Uterine smooth muscle cell (primary cell): ENCODE data around the gene RFC5. TPM values are rescaled to one million over a fixed set of nuclear protein-coding genes. Genes with fewer than 3 reads are reported as not detected.

ENCODE experiments used
- total RNA-seq: library from RNA; depleted of rRNA; stranded (reverse); fragments of >200 nt; gene quantifications from 2 replicates; pipeline ENCODE4 v1.2.3, GENCODE V29; 2014

RFC5 gene, protein sequence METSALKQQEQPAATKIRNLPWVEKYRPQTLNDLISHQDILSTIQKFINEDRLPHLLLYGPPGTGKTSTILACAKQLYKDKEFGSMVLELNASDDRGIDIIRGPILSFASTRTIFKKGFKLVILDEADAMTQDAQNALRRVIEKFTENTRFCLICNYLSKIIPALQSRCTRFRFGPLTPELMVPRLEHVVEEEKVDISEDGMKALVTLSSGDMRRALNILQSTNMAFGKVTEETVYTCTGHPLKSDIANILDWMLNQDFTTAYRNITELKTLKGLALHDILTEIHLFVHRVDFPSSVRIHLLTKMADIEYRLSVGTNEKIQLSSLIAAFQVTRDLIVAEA
- total RNA-seq, result 12.4 and 35.6 TPM in 2 replicates

DNA sequence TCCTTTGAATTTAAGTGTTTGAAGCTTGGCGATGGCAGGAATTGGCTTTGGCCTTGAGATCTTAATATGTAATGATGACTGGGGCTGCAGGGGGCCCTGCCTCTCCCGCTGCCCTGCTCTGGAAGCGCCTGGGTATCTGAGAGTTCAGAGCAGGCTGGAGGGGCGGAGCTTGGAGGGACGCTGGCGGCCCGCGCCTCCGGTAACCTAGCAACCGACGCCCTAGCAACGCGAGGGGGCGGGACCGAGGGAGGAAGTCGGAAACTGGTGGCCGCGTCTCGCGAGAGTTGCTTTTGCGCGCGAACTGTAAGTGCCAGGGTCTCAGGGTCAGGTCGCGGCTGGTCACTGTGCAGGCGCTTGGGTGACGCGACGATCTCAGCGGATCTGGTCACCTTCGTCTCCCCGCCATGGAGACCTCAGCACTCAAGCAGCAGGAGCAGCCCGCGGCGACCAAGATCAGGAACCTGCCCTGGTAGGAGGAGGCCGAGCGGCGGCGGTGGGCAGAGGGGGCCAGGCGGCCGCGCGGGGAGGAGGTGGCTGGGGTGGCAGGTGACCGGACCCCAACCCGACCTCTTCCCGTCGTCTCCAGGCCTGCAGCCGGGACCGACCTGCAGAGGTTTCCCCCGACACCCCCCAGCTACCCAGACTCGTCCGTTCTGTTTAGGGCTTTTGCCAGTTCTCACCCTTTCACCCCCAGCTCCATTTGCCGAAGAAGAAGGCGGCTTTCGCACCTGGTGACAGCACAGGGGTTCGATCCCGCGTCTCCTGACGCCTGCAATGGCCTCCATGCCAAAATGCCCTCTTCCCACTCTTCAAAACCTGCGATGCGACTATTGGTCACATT lies at the start of gene RFC5:
Gene RFC5, plus strand, starts transcription at position 280 of the 841 bp plus-strand sequence. Its CDS starts 125 bp downstream, at position 405.

DNA sequence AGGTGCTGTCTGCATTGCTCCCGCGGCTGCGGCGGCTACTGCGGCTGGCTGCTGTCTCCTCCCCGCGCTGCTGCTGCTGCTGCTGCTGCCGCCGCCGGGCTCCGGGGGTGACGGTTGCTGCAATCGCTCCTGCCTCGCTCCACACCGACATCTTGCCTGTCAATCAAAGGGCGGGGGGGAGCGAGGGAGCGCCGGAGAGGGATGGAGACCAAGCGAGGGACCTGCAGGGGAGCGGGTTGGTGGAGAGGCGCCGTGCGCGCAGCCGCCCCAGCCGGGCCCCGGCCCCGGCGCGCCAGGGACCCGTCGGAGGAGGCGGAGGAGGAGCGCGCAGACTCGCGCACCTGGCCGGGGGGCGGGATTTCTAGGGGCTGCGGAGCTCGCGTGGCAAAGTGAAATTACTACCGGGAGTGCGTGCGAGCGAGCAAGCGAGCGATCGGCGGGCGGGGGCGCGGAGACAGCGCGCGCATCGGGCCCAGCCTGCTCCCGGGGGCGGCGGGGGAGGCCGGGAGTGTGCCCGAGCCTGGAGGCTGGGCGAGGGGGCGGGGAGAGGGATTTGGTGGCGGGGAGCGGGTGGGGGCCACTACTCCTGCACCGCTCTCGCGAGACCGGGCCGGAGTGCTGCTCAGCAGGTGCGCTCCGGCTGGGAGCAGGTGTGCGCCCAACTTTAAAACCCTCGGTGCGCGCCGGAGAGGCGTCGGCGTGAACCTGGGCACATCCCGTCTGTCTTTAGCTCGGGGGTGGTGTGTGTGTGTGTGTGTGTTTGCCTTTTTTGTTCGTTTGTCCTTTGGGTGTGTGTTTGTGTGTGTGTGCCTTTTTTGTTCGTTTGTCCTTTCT lies 47.5 kb upstream of the RFC5 start, which contains the start of gene KSR2:
Gene KSR2, minus strand, starts transcription at position 165 of the 834 bp plus-strand sequence. CDS start 735 bp downstream, outside the sequence.

DNA sequence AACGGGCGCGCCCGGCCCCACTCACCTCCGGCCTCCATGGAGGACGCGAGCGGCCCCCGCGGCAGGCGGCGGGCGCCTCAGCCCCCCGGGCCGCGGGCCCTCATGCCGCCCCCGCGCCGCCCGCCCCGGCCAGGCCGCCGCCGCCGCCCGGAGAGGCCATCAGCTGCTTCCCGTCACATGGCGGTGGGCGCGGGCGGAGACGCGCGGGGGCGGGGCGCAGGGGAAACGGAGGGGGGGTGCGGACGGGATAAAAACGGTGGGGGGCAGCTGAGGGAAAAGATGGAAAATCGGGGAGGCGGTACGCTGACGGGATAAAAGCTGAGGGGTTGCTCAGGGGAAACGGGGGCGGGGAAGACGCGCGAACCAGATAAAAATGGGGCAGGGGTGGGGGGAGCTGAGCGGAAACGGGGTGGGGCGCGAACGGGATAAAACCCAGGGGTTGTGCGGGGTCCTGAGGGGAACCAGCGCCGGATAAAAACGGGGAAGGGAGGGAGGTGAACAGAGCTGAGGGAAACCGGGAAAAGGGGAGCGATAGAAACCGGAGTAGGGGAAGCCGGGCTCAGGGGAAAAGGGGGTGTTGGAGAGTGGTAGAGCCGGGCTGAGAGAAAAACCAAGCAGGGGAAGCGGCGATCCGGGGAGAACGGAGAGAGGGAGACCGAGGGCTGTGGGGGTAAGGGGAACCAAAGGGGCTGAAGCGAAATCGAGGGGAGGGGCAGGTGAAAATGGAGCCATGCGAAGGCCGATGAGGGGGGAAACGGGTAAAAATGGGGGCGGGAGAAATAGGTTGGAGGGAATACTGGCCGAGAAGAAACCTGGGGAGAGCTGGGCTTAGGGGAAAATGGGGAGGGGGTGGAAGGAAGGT lies 44.7 kb downstream of the RFC5 start, which contains the start of gene WSB2:
Gene WSB2, minus strand, starts transcription at position 169 of the 862 bp plus-strand sequence. Its CDS starts 131 bp downstream, at position 38.

Other genes with a start within 250 kb of the RFC5 start
- gene KSR2, start 47.7 kb upstream of the RFC5 start, total RNA-seq, result under 0.01 TPM in 1 of 2 replicates, not detected in the other
- gene WSB2, start 44.5 kb downstream of the RFC5 start, total RNA-seq, result 149 and 193 TPM in 2 replicates
- gene VSIG10, start 87.3 kb downstream of the RFC5 start, total RNA-seq, result 24.5 and 28.6 TPM in 2 replicates
- 187 and 207 TPM in 2 replicates for gene PEBP1, start 119.4 kb downstream of the RFC5 start, total RNA-seq